SU-DHL-6 (cell line): ENCODE results near the gene SKA3.

Experiments used
- EZH2phosphoT487 ChIP-seq: fragments of 200-600 bp; sonication (generic), shearing (Covaris generic); conservative IDR thresholded peaks from 2 replicates; pipeline ENCODE4 v1.6.1; 2018; ENCODE audit warnings: mild to moderate bottlenecking, antibody characterized with exemption, low read length, moderate library complexity, mixed read lengths
- TF ChIP-seq, protein P1 (sequence below): fragments of 200-600 bp; sonication (generic); IDR thresholded peaks from one replicate; pipeline ENCODE4 v1.5.1; 2017; ENCODE audit warnings: antibody characterized with exemption, mild to moderate bottlenecking, low read length, moderate library complexity; ENCODE audit not compliant: insufficient read depth, poor library complexity, severe bottlenecking

- TF ChIP-seq, protein P1, sequence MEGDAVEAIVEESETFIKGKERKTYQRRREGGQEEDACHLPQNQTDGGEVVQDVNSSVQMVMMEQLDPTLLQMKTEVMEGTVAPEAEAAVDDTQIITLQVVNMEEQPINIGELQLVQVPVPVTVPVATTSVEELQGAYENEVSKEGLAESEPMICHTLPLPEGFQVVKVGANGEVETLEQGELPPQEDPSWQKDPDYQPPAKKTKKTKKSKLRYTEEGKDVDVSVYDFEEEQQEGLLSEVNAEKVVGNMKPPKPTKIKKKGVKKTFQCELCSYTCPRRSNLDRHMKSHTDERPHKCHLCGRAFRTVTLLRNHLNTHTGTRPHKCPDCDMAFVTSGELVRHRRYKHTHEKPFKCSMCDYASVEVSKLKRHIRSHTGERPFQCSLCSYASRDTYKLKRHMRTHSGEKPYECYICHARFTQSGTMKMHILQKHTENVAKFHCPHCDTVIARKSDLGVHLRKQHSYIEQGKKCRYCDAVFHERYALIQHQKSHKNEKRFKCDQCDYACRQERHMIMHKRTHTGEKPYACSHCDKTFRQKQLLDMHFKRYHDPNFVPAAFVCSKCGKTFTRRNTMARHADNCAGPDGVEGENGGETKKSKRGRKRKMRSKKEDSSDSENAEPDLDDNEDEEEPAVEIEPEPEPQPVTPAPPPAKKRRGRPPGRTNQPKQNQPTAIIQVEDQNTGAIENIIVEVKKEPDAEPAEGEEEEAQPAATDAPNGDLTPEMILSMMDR: no peak
- no peak for TF ChIP-seq EZH2phosphoT487
Observed at GRCh38 chr13:21117104-21117809, 59.1 kb downstream of the SKA3 start.
